Mucosa of rectum (tissue), 2 donors: ENCODE measurements around the gene FRY.
A peak's percentile ranks its signal among the peaks of the same experiment; 100 is the strongest.

ENCODE experiments used
- H3K27ac ChIP-seq, 2 donors: one replicate each; pipeline ENCODE4 v1.7.0; 2013; ENCODE audit warnings: inconsistent platforms in 2 of 2, low read depth in 2 of 2, low read length in 2 of 2
- H3K27me3 ChIP-seq, 2 donors: one replicate each; pipeline ENCODE4 v1.7.0; 2013; ENCODE audit warnings: low read length in 2 of 2; ENCODE audit not compliant: control insufficient read depth in 2 of 2, insufficient read depth in 2 of 2
- H3K36me3 ChIP-seq, 2 donors: one replicate each; pipeline ENCODE4 v1.7.0; 2013; ENCODE audit warnings: low read length in 2 of 2; ENCODE audit not compliant: control insufficient read depth in 2 of 2, insufficient read depth in 2 of 2
- H3K4me1 ChIP-seq, 2 donors: one replicate each; pipeline ENCODE4 v1.7.0; 2013; ENCODE audit warnings: low read length in 2 of 2, mild to moderate bottlenecking in 1 of 2; ENCODE audit not compliant: control insufficient read depth in 2 of 2, insufficient read depth in 2 of 2
- H3K4me3 ChIP-seq, 2 donors: one replicate each; pipeline ENCODE4 v1.7.0; 2013; ENCODE audit warnings: low read length in 2 of 2
- H3K9ac ChIP-seq, 2 donors: one replicate each; pipeline ENCODE4 v1.7.0; 2013; ENCODE audit warnings: low read length in 2 of 2, low read depth in 1 of 2, mild to moderate bottlenecking in 1 of 2
- H3K9me3 ChIP-seq, 2 donors: one replicate each; pipeline ENCODE4 v1.7.0; 2013; ENCODE audit warnings: low read length in 2 of 2; ENCODE audit not compliant: control insufficient read depth in 2 of 2
- donor health status: healthy.
- donor health status: Normal muscosa, but diverticular disease.

Gene FRY

DNA sequence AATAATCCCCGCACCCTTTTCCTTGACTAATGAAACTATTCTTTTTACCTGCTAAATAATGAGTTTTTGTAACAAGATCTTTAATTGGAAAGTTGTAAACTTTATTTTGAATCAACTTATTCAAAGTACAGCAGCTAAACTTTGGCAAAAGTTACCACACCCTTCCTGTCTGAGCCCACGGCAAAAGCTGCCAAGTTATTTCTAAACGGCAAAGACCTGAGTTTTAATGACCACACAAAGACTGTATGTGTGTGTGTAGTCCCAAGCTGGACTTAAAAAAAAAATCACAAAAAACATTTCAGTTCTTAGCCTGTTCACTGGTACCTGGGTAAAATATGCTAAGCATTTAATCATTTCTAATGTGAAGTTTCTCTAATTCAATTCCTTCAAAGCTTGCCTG is 222.8 kb downstream of the FRY start:
- H3K4me3 ChIP-seq, result peak overlapping the region; percentile 16 to 41
- no peaks in the 10 kb centered on the region for H3K9me3 ChIP-seq
- H3K27me3 ChIP-seq, result no peaks in the 10 kb centered on the region
- no peaks in the 10 kb centered on the region for H3K36me3 ChIP-seq
- peak overlapping the region in 1 of 2 donors; percentile 66 for H3K27ac ChIP-seq
- peaks cover 5 to 6% of the 10 kb centered on the region in 2 donors for H3K4me1 ChIP-seq
- no peak overlapping the region for H3K9ac ChIP-seq

DNA sequence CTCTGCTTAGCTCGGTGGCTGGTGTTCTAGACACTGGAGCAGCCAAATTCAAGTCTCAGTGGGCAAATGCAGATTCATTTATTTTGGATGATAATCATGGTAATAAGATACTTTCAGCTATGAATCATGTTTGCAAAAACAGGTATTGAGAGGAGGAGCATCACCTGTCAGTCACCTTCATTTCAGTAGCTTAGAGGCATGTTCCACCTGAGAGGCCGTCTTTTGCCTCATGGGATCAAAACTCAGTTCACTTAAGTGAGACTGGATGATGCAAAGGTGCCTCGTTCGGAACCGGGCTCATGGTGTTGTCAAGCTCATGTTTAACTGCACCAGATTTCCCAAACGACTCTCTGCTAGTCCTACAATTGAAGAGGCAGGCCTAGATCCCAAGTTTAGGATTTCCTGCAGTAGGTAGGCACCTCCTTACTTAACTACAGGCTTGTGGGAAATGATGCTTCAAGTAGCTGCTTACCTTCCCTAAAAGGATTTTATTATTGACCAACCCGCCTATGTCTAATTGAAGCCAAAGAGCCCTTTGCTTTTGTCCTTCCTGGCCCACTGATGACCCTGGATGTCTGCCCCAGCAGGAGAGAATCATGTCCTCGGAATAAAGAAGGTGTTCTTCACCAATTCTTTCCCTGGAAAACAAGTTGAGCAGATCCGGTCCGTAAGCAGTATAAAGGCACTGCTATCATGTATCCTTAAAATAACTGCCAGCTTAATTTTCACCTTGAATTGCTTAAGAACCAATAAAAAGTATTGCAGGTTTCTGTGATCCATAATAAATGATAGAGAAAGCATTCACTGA is 223.5 kb downstream of the FRY start:
- peak overlapping the region; percentile 13 to 16 for H3K4me3 ChIP-seq
- peaks cover 5 to 6% of the 10 kb centered on the region in 2 donors for H3K4me1 ChIP-seq
- peak overlapping the region in 1 of 2 donors; percentile 11 for H3K27ac ChIP-seq
- no peaks in the 10 kb centered on the region for H3K27me3 ChIP-seq
- no peaks in the 10 kb centered on the region for H3K9me3 ChIP-seq
- no peaks in the 10 kb centered on the region for H3K36me3 ChIP-seq
- no peak overlapping the region for H3K9ac ChIP-seq

- H3K36me3 ChIP-seq, result no peaks in the 10 kb centered on the region
- no peak overlapping the region for H3K9ac ChIP-seq
- peak overlapping the region in 1 of 2 donors; percentile 11 for H3K27ac ChIP-seq
- H3K27me3 ChIP-seq, result no peaks in the 10 kb centered on the region
- H3K4me1 ChIP-seq, result peaks cover 5 to 6% of the 10 kb centered on the region in 2 donors
- H3K9me3 ChIP-seq, result no peaks in the 10 kb centered on the region
- no peak overlapping the region for H3K4me3 ChIP-seq
Measured at GRCh38 chr13:32255724-32256109, 224.1 kb downstream of the FRY start.

DNA sequence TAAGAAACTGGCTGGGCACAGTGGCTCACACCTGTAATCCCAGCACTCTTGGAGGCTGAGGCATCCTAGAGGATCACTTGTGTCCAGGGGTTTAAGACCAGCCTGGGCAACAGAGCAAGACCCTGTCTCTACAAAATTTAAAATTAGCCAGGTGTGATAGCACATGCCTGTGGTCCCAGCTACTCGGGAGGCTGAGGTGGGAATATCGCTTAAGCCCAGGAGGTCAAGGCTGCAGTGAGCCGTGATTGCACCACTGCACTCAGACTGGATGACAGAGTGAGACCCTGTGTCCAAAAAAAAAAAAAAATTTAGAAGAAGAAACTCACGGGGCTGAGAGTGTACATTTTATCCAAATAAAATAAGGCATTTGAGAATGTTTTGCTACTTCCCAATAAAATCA is 224.7 kb downstream of the FRY start:
- no peaks in the 10 kb centered on the region for H3K36me3 ChIP-seq
- no peaks in the 10 kb centered on the region for H3K9me3 ChIP-seq
- no peak overlapping the region for H3K9ac ChIP-seq
- H3K27me3 ChIP-seq, result no peaks in the 10 kb centered on the region
- H3K4me1 ChIP-seq, result peaks cover 5 to 6% of the 10 kb centered on the region in 2 donors
- no peak overlapping the region for H3K4me3 ChIP-seq
- no peak overlapping the region for H3K27ac ChIP-seq

DNA sequence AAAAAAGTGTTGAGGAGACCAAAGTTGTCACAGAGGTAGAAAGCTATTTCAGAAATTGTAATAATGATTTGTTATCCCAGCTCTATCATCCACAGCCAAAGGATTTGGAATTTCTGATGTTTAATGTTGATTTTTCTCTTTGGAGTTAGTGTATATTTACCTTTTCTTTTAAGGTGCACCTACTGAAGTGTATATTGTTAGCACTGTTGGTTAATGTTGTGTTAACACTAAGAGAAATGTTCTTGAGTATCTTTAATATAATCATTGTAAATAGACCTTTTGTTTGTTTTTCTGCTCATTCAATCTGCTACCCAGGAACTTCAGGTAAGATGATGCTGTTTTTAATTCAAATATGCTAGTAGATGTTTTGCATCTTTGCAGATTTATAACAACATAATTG is 226.1 kb downstream of the FRY start:
- no peak overlapping the region for H3K4me3 ChIP-seq
- H3K27ac ChIP-seq, result no peak overlapping the region
- no peaks in the 10 kb centered on the region for H3K27me3 ChIP-seq
- H3K4me1 ChIP-seq, result peaks cover 5 to 6% of the 10 kb centered on the region in 2 donors
- H3K9ac ChIP-seq, result no peak overlapping the region
- H3K9me3 ChIP-seq, result no peaks in the 10 kb centered on the region
- H3K36me3 ChIP-seq, result peaks cover 0 to 2% of the 10 kb centered on the region in 2 donors

GRCh38 chr13:32259116-32259515 is 227.5 kb downstream of the FRY start:
- H3K9ac ChIP-seq, result no peak overlapping the region
- H3K4me1 ChIP-seq, result peaks cover 5 to 6% of the 10 kb centered on the region in 2 donors
- H3K27me3 ChIP-seq, result no peaks in the 10 kb centered on the region
- no peak overlapping the region for H3K4me3 ChIP-seq
- no peak overlapping the region for H3K27ac ChIP-seq
- H3K9me3 ChIP-seq, result no peaks in the 10 kb centered on the region
- peaks cover 0 to 2% of the 10 kb centered on the region in 2 donors for H3K36me3 ChIP-seq

DNA sequence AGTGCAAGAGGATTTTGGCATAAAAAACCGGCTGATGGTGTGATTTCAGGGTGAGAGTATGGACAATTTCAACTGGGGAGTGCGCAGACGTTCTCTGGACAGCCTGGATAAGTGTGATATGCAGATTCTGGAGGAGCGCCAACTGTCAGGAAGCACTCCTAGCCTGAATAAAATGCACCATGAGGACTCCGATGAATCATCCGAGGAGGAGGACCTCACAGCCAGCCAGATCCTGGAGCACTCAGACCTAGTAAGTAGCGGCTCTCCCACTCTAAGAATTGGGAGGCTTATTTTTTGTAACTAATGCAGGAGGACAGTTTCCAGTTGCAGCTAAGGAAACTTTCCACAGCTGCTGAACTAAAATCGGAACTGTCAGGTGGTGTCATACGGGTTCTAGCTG is 230.0 kb downstream of the FRY start:
- H3K9me3 ChIP-seq, result no peaks in the 10 kb centered on the region

DNA sequence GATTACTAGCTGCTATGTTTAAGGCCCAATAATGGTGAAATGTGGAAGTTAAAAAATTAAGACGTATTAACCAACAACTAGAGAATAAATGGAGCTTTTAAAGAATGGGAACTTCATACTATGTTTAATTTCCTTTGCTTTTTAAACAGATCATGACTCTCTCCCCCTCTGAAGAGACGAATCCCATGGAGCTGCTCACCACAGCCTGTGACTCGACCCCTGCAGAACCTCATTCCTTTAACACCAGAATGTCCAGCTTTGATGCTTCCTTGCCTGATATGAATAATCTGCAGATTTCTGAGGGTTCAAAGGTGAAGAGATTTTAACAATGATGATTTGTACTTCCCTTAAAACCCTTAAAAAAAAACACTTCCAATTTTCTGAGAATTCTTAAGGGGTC is 230.6 kb downstream of the FRY start:
- H3K9ac ChIP-seq, result no peak overlapping the region
- H3K27ac ChIP-seq, result no peak overlapping the region
- H3K4me3 ChIP-seq, result no peak overlapping the region
- H3K27me3 ChIP-seq, result no peaks in the 10 kb centered on the region
- peaks cover 0 to 2% of the 10 kb centered on the region in 2 donors for H3K36me3 ChIP-seq
- H3K9me3 ChIP-seq, result no peaks in the 10 kb centered on the region
- H3K4me1 ChIP-seq, result no peaks in the 10 kb centered on the region

More for the DNA sequence above, 230.0 kb downstream of the FRY start:
- Histone ChIP-seq H3K4me1 (no peaks in the 10 kb centered on the region), H3K9ac (no peak overlapping the region), H3K36me3 (peaks cover 0 to 2% of the 10 kb centered on the region in 2 donors), H3K4me3 (no peak overlapping the region), H3K27ac (peak overlapping the region in 1 of 2 donors; percentile 39), H3K27me3 (no peaks in the 10 kb centered on the region)

GRCh38 chr13:32262619-32263018 is 231.0 kb downstream of the FRY start:
- peaks cover 0 to 2% of the 10 kb centered on the region in 2 donors for H3K36me3 ChIP-seq
- no peak overlapping the region for H3K4me3 ChIP-seq

GRCh38 chr13:32264407-32264806 is 232.8 kb downstream of the FRY start:
- Histone ChIP-seq H3K9ac (no peak overlapping the region), H3K27ac (no peak overlapping the region), H3K4me3 (no peak overlapping the region), H3K36me3 (peaks cover 0 to 2% of the 10 kb centered on the region in 2 donors), H3K4me1 (no peaks in the 10 kb centered on the region), H3K9me3 (no peaks in the 10 kb centered on the region), H3K27me3 (no peaks in the 10 kb centered on the region)

More at GRCh38 chr13:32262619-32263018, 231.0 kb downstream of the FRY start:
- Histone ChIP-seq H3K9ac (no peak overlapping the region), H3K4me1 (no peaks in the 10 kb centered on the region), H3K27me3 (no peaks in the 10 kb centered on the region), H3K27ac (no peak overlapping the region), H3K9me3 (no peaks in the 10 kb centered on the region)
